C1 segment of cervical spinal cord (tissue), 14 donors: ENCODE measurements around the gene SH2D2A.

Experiments used
- DNase-seq, 14 donors: peaks; one replicate each; lab custom pipeline; 2025; lab: John Stamatoyannopoulos, UW

SH2D2A gene

GRCh38 chr1:156847591-156848460 lies 31.2 kb upstream of the SH2D2A start:
- DNase-seq = no peak

- DNase-seq = no peak
These were observed 30.0 kb upstream of the SH2D2A start for GRCh38 chr1:156846643-156847042.

GRCh38 chr1:156845953-156846545 lies 29.4 kb upstream of the SH2D2A start:
- DNase-seq = no peak

GRCh38 chr1:156845055-156845952 lies 28.7 kb upstream of the SH2D2A start:
- DNase-seq = no peak

GRCh38 chr1:156844638-156845037 lies 28.0 kb upstream of the SH2D2A start:
- DNase-seq = no peak

- no peak for DNase-seq
These were observed 27.5 kb upstream of the SH2D2A start for GRCh38 chr1:156844102-156844501.

GRCh38 chr1:156842618-156843300 lies 26.1 kb upstream of the SH2D2A start:
- no peak for DNase-seq

- DNase-seq = no peak
These were observed 24.7 kb upstream of the SH2D2A start for GRCh38 chr1:156841295-156841855.

- DNase-seq = no peak
These were observed 24.2 kb upstream of the SH2D2A start for GRCh38 chr1:156840898-156841279.

GRCh38 chr1:156840186-156840897 lies 23.7 kb upstream of the SH2D2A start:
- no peak for DNase-seq

- no peak for DNase-seq
These were observed 22.9 kb upstream of the SH2D2A start for GRCh38 chr1:156839426-156840109.

GRCh38 chr1:156838972-156839371 lies 22.3 kb upstream of the SH2D2A start:
- peak in 2 of 14 donors; percentile 6 to 23 for DNase-seq

- no peak for DNase-seq
These were observed 20.2 kb upstream of the SH2D2A start for GRCh38 chr1:156836892-156837291.

GRCh38 chr1:156836041-156836654 lies 19.5 kb upstream of the SH2D2A start:
- no peak for DNase-seq

GRCh38 chr1:156834322-156834721 lies 17.7 kb upstream of the SH2D2A start:
- DNase-seq = no peak

- DNase-seq = no peak
These were observed 17.0 kb upstream of the SH2D2A start for GRCh38 chr1:156833603-156834002.

GRCh38 chr1:156832434-156832833 lies 15.8 kb upstream of the SH2D2A start:
- no peak for DNase-seq

- no peak for DNase-seq
These were observed 11.9 kb upstream of the SH2D2A start for GRCh38 chr1:156828400-156829124.

- DNase-seq = no peak
These were observed 10.0 kb upstream of the SH2D2A start for GRCh38 chr1:156826630-156827029.
